Thyroid gland (tissue), 4 donors: Measurements from ENCODE around the gene DHRS2.
"Not testable (repeated sequence)": the region's sequence is repeated elsewhere in the genome, so short reads cannot be mapped to it uniquely, and the experiment has no call there.

Experiments used
- CTCF ChIP-seq, 6 experiments: fragments of 200-600 bp in 3 of 6; fragments of 450-650 bp in 3 of 6; sonication (generic) in 3 of 6; IDR thresholded peaks; one replicate each; pipeline ENCODE4 v1.5.1; 2016 to 2019; ENCODE audit warnings: antibody characterized with exemption in 6 of 6, mild to moderate bottlenecking in 2 of 6, inconsistent platforms in 1 of 6, moderate library complexity in 1 of 6
- POLR2A ChIP-seq, 2 donors: fragments of 450-650 bp; IDR thresholded peaks; one replicate each; pipeline ENCODE4 v1.6.1; 2017; ENCODE audit warnings: antibody characterized with exemption in 2 of 2, mild to moderate bottlenecking in 2 of 2, moderate library complexity in 1 of 2

GRCh38 chr14:23637655-23638413 lies 1.7 kb downstream of the DHRS2 start:
- not testable (repeated sequence) for TF ChIP-seq CTCF, POLR2A (IDR thresholded peaks at IDR 0.05)
